ENCODE data around the gene ACOT4.
"Not testable (repeated sequence)": the region's sequence is repeated elsewhere in the genome, so short reads cannot be mapped to it uniquely, and the experiment has no call there.

Gene ACOT4

DNA sequence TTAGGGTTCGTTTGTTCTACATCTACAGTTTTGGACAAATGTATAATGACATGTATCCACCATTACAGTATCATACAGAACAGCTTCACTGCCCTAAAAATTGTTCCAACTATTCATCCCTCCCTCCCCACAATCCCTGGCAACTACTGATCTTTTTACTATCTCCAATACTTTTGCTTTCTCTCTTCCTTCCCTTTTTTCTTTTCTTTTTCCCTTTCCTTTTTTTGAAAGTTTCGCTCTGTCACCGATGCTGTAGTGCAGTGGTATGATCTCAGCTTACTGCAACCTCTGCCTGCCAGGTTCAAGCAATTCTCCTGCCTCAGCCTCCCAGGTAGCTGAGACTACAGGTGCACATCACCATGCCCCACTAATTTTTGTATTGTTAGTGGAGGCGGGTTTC lies 2.6 kb upstream of the ACOT4 start:
- Histone ChIP-seq H2BK5ac (ENCODE audit: low read depth, low read length, poor library complexity, severe bottlenecking) (no peak overlapping the region), H3K4ac (ENCODE audit: low read depth in 1 of 2, low read length in 2 of 2) (no peak overlapping the region), H2AK5ac (ENCODE audit: low read length, severe bottlenecking) (no peak overlapping the region), H2BK120ac (ENCODE audit: low read depth, low read length) (no peak overlapping the region), H2AFZ (ENCODE audit: low read depth, low read length) (no peak overlapping the region), H3K9me3 (ENCODE audit: control insufficient read depth, low read length) (no peaks in the 10 kb centered on the region), H3K4me3 (ENCODE audit: insufficient read depth in 1 of 2, low read depth in 1 of 2, low read length in 2 of 2) (no peak overlapping the region), H2BK15ac (ENCODE audit: low read depth, poor library complexity, severe bottlenecking) (no peak overlapping the region), H3K23ac (ENCODE audit: low read length in 2 of 2) (no peak overlapping the region), H3K27ac (ENCODE audit: low read length, poor library complexity, severe bottlenecking) (no peak overlapping the region), H3K27me3 (ENCODE audit: control insufficient read depth in 1 of 2, insufficient read depth in 1 of 2, low read length in 2 of 2) (peaks cover 0 to 3% of the 10 kb centered on the region in 2 experiments), H4K91ac (ENCODE audit: low read length) (no peak overlapping the region), H4K8ac (ENCODE audit: low read length) (no peak overlapping the region), H2BK12ac (ENCODE audit: low read length in 2 of 2) (no peak overlapping the region), H3K14ac (ENCODE audit: low read length in 2 of 2) (no peak overlapping the region), H3K36me3 (ENCODE audit: control insufficient read depth in 1 of 2, insufficient read depth in 2 of 2, low read depth in 1 of 2, low read length in 2 of 2) (no peaks in the 10 kb centered on the region), H3K18ac (ENCODE audit: low read depth in 1 of 2, low read length in 2 of 2) (no peak overlapping the region), H3K79me1 (replicated peaks; ENCODE audit: low read length, poor library complexity, severe bottlenecking) (no peaks in the 10 kb centered on the region), H3K9ac (ENCODE audit: low read length) (no peak overlapping the region), H3K4me1 (ENCODE audit: control insufficient read depth, insufficient read depth, low read depth, low read length) (peaks cover 2% of the 10 kb centered on the region), H3K4me2 (ENCODE audit: low read length, poor library complexity, severe bottlenecking) (no peak overlapping the region)
- 85% methylated on average over 4 of the region's 4 CpGs for WGBS
- DNase-seq, result no peak

DNA sequence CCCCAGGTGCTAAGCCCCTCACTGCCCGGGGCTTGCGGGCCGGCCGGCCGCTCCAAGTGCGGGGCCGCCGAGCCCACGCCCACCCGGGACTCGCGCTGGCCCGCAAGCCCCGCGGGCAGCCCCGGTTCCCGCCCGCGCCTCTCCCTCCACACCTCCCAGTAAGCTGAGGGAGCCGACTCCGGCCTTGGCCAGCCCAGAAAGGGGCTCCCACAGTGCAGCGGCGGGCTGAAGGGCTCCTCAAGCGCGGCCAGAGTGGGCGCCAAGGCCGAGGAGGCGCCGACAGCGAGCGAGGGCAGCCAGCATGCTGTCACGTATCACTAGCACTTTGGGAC lies 1.0 kb upstream of the ACOT4 start:
- WGBS, result 98% methylated on average over 29 of the region's 32 CpGs
- H3K4me1 ChIP-seq (ENCODE audit: control insufficient read depth, insufficient read depth, low read depth, low read length); H3K27ac ChIP-seq (ENCODE audit: low read length, poor library complexity, severe bottlenecking); H4K91ac ChIP-seq (ENCODE audit: low read length); H2BK12ac ChIP-seq (ENCODE audit: low read length in 2 of 2); H3K4me3 ChIP-seq (ENCODE audit: insufficient read depth in 1 of 2, low read depth in 1 of 2, low read length in 2 of 2); H3K36me3 ChIP-seq (ENCODE audit: control insufficient read depth in 1 of 2, insufficient read depth in 2 of 2, low read depth in 1 of 2, low read length in 2 of 2); H3K9ac ChIP-seq (ENCODE audit: low read length); DNase-seq; H3K4ac ChIP-seq (ENCODE audit: low read depth in 1 of 2, low read length in 2 of 2); H2AK5ac ChIP-seq (ENCODE audit: low read length, severe bottlenecking); H2BK15ac ChIP-seq (ENCODE audit: low read depth, poor library complexity, severe bottlenecking); H3K9me3 ChIP-seq (ENCODE audit: control insufficient read depth, low read length); H2BK5ac ChIP-seq (ENCODE audit: low read depth, low read length, poor library complexity, severe bottlenecking); H2AFZ ChIP-seq (ENCODE audit: low read depth, low read length); H4K8ac ChIP-seq (ENCODE audit: low read length); H3K18ac ChIP-seq (ENCODE audit: low read depth in 1 of 2, low read length in 2 of 2); H3K4me2 ChIP-seq (ENCODE audit: low read length, poor library complexity, severe bottlenecking); H3K27me3 ChIP-seq (ENCODE audit: control insufficient read depth in 1 of 2, insufficient read depth in 1 of 2, low read length in 2 of 2); H3K23ac ChIP-seq (ENCODE audit: low read length in 2 of 2); H3K14ac ChIP-seq (ENCODE audit: low read length in 2 of 2); H3K79me1 ChIP-seq (replicated peaks; ENCODE audit: low read length, poor library complexity, severe bottlenecking); H2BK120ac ChIP-seq (ENCODE audit: low read depth, low read length): not testable (repeated sequence)

DNA sequence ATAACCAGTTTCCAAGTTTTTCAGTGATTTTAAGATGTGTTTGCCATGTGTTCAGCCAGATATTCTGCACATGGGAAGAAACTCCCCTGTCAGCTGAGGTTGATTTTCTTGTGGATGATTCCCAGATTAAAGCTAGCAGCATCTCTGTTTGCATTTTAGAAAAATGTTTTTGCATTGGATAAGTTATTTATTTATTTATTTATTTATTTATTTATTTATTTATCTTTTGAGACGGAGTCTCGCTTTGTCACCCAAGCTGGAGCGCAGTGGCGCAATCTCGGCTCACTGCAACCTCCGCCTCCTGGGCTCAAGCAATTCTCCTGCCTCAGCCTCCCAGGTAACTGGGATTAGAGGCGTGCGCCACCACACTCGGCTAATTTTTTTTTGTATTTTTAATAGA lies 2.8 kb downstream of the ACOT4 start:
- Histone ChIP-seq H3K27me3 (ENCODE audit: control insufficient read depth in 1 of 2, insufficient read depth in 1 of 2, low read length in 2 of 2) (peaks cover 0 to 7% of the 10 kb centered on the region in 2 experiments), H3K14ac (ENCODE audit: low read length in 2 of 2) (no peak overlapping the region), H2BK15ac (ENCODE audit: low read depth, poor library complexity, severe bottlenecking) (no peak overlapping the region), H2AFZ (ENCODE audit: low read depth, low read length) (no peak overlapping the region), H3K4ac (ENCODE audit: low read depth in 1 of 2, low read length in 2 of 2) (no peak overlapping the region), H3K18ac (ENCODE audit: low read depth in 1 of 2, low read length in 2 of 2) (no peak overlapping the region), H3K27ac (ENCODE audit: low read length, poor library complexity, severe bottlenecking) (no peak overlapping the region), H3K36me3 (ENCODE audit: control insufficient read depth in 1 of 2, insufficient read depth in 2 of 2, low read depth in 1 of 2, low read length in 2 of 2) (no peaks in the 10 kb centered on the region), H3K79me1 (replicated peaks; ENCODE audit: low read length, poor library complexity, severe bottlenecking) (no peaks in the 10 kb centered on the region), H3K23ac (ENCODE audit: low read length in 2 of 2) (no peak overlapping the region), H4K91ac (ENCODE audit: low read length) (no peak overlapping the region), H2BK12ac (ENCODE audit: low read length in 2 of 2) (no peak overlapping the region), H3K4me2 (ENCODE audit: low read length, poor library complexity, severe bottlenecking) (no peak overlapping the region), H4K8ac (ENCODE audit: low read length) (no peak overlapping the region), H2BK5ac (ENCODE audit: low read depth, low read length, poor library complexity, severe bottlenecking) (no peak overlapping the region), H2BK120ac (ENCODE audit: low read depth, low read length) (no peak overlapping the region), H3K9ac (ENCODE audit: low read length) (no peak overlapping the region), H3K4me3 (ENCODE audit: insufficient read depth in 1 of 2, low read depth in 1 of 2, low read length in 2 of 2) (no peak overlapping the region), H2AK5ac (ENCODE audit: low read length, severe bottlenecking) (no peak overlapping the region), H3K9me3 (ENCODE audit: control insufficient read depth, low read length) (no peaks in the 10 kb centered on the region), H3K4me1 (ENCODE audit: control insufficient read depth, insufficient read depth, low read depth, low read length) (peaks cover 2% of the 10 kb centered on the region)
- 88% methylated on average over 9 of the region's 9 CpGs for WGBS
- DNase-seq, result no peak

DNA sequence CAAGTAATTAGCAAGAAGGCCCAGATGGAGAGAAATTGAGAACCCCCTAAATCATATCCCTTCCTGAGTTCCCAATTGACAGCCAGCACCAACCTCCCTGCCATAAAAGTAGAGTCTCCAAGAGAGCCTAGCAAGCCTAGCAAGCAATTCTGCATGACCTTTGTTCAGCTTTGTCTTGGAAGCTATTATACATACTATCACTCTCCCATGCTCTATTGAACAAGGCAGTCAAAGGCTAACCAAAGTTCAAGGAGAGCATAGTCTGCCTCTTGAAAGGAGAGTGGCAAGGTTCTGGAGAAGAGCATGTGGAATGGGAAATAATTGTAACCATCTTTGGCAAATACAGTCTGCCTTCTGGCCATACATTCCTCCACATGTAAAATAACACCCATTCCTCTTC lies 7.8 kb downstream of the ACOT4 start:
- Histone ChIP-seq H3K36me3 (ENCODE audit: control insufficient read depth in 1 of 2, insufficient read depth in 2 of 2, low read depth in 1 of 2, low read length in 2 of 2) (no peaks in the 10 kb centered on the region), H2BK15ac (ENCODE audit: low read depth, poor library complexity, severe bottlenecking) (no peak overlapping the region), H2BK5ac (ENCODE audit: low read depth, low read length, poor library complexity, severe bottlenecking) (no peak overlapping the region), H3K9ac (ENCODE audit: low read length) (no peak overlapping the region), H2BK120ac (ENCODE audit: low read depth, low read length) (no peak overlapping the region), H4K91ac (ENCODE audit: low read length) (no peak overlapping the region), H3K4me3 (ENCODE audit: insufficient read depth in 1 of 2, low read depth in 1 of 2, low read length in 2 of 2) (no peak overlapping the region), H3K4me2 (ENCODE audit: low read length, poor library complexity, severe bottlenecking) (no peak overlapping the region), H3K27me3 (ENCODE audit: control insufficient read depth in 1 of 2, insufficient read depth in 1 of 2, low read length in 2 of 2) (peaks cover 0 to 7% of the 10 kb centered on the region in 2 experiments), H3K79me1 (replicated peaks; ENCODE audit: low read length, poor library complexity, severe bottlenecking) (no peaks in the 10 kb centered on the region), H3K9me3 (ENCODE audit: control insufficient read depth, low read length) (no peaks in the 10 kb centered on the region), H3K18ac (ENCODE audit: low read depth in 1 of 2, low read length in 2 of 2) (no peak overlapping the region), H3K23ac (ENCODE audit: low read length in 2 of 2) (no peak overlapping the region), H3K27ac (ENCODE audit: low read length, poor library complexity, severe bottlenecking) (no peak overlapping the region), H2AK5ac (ENCODE audit: low read length, severe bottlenecking) (no peak overlapping the region), H4K8ac (ENCODE audit: low read length) (no peak overlapping the region), H3K4ac (ENCODE audit: low read depth in 1 of 2, low read length in 2 of 2) (no peak overlapping the region), H2AFZ (ENCODE audit: low read depth, low read length) (no peak overlapping the region), H3K14ac (ENCODE audit: low read length in 2 of 2) (no peak overlapping the region), H2BK12ac (ENCODE audit: low read length in 2 of 2) (no peak overlapping the region), H3K4me1 (ENCODE audit: control insufficient read depth, insufficient read depth, low read depth, low read length) (no peaks in the 10 kb centered on the region)
- DNase-seq, result no peak

Measured in mesenchymal stem cell (in vitro differentiated cells and primary cell).